ENCODE measurements around the gene GALNT2.

The GALNT2 gene

DNA sequence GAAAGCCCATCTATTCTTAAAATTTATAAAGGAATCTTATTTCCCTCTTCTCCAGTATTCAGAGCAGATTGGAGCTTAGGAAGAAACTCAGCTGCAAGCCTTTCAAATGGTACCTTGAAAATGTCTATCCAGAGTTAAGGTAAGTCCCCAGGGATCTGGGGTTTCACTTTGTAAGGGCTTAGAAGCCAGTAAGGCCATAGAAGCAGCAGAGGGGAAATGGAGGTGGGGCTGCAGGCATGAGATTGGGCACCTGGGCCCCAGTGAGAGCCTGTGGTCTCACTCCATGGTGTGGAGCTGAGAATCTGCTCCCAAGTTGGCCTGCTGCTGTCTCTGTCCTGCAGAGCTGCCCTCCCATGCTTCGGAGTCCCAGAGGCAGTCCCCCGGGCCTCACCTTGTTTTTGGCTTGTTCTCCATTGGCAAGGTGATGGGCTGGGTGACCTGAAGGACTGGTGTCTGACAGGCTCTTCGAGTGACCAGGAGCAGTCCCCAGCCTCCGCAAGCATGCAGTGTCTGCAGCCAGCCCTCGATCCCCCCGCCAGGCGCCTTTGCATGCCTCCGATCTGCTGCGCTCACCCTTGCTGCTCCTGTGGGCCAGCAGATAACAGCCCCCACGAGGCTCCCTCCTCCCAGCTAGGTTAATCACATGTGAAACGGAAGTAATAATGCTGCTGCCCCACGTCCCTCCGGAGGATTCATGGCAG is 196.0 kb downstream of the GALNT2 start:
- no peak overlapping the region for H3K4me2 ChIP-seq (ENCODE audit: low read length)
- no peak for TF ChIP-seq CTCF (IDR thresholded peaks at IDR 0.05)
- no peaks in the 10 kb centered on the region for H3K4me1 ChIP-seq
- H3K36me3 ChIP-seq (ENCODE audit: control insufficient read depth, insufficient read depth, low read length) = no peaks in the 10 kb centered on the region
- H3K27me3 ChIP-seq (ENCODE audit: control insufficient read depth, insufficient read depth, low read length) = no peaks in the 10 kb centered on the region
- no peak overlapping the region for H3K27ac ChIP-seq
- no peak overlapping the region for H3K9ac ChIP-seq
- no peak overlapping the region for H3K4me3 ChIP-seq (ENCODE audit: low read depth, low read length)
- no peak overlapping the region for H2AFZ ChIP-seq
- H3K9me3 ChIP-seq (ENCODE audit: control insufficient read depth, low read length) = no peaks in the 10 kb centered on the region
- no peaks in the 10 kb centered on the region for H3K79me2 ChIP-seq

GRCh38 chr1:230263568-230264195 is 196.6 kb downstream of the GALNT2 start:
- Histone ChIP-seq H3K4me3 (ENCODE audit: low read depth, low read length) (no peak overlapping the region), H3K9me3 (ENCODE audit: control insufficient read depth, low read length) (no peaks in the 10 kb centered on the region), H3K27me3 (ENCODE audit: control insufficient read depth, insufficient read depth, low read length) (no peaks in the 10 kb centered on the region), H3K27ac (no peak overlapping the region), H3K9ac (no peak overlapping the region), H2AFZ (no peak overlapping the region), H3K4me2 (ENCODE audit: low read length) (no peak overlapping the region), H3K4me1 (no peaks in the 10 kb centered on the region), H3K79me2 (no peaks in the 10 kb centered on the region), H3K36me3 (ENCODE audit: control insufficient read depth, insufficient read depth, low read length) (no peaks in the 10 kb centered on the region)
- no peak for TF ChIP-seq CTCF (IDR thresholded peaks at IDR 0.05)

- TF ChIP-seq CTCF (IDR thresholded peaks at IDR 0.05) = no peak
- Histone ChIP-seq H3K4me2 (ENCODE audit: low read length) (no peak overlapping the region), H3K27me3 (ENCODE audit: control insufficient read depth, insufficient read depth, low read length) (no peaks in the 10 kb centered on the region), H3K79me2 (no peaks in the 10 kb centered on the region), H2AFZ (no peak overlapping the region), H3K9ac (no peak overlapping the region), H3K36me3 (ENCODE audit: control insufficient read depth, insufficient read depth, low read length) (no peaks in the 10 kb centered on the region), H3K9me3 (ENCODE audit: control insufficient read depth, low read length) (no peaks in the 10 kb centered on the region), H3K4me3 (ENCODE audit: low read depth, low read length) (no peak overlapping the region), H3K27ac (no peak overlapping the region), H3K4me1 (no peaks in the 10 kb centered on the region)
Measured at GRCh38 chr1:230264342-230264741, 197.3 kb downstream of the GALNT2 start.

DNA sequence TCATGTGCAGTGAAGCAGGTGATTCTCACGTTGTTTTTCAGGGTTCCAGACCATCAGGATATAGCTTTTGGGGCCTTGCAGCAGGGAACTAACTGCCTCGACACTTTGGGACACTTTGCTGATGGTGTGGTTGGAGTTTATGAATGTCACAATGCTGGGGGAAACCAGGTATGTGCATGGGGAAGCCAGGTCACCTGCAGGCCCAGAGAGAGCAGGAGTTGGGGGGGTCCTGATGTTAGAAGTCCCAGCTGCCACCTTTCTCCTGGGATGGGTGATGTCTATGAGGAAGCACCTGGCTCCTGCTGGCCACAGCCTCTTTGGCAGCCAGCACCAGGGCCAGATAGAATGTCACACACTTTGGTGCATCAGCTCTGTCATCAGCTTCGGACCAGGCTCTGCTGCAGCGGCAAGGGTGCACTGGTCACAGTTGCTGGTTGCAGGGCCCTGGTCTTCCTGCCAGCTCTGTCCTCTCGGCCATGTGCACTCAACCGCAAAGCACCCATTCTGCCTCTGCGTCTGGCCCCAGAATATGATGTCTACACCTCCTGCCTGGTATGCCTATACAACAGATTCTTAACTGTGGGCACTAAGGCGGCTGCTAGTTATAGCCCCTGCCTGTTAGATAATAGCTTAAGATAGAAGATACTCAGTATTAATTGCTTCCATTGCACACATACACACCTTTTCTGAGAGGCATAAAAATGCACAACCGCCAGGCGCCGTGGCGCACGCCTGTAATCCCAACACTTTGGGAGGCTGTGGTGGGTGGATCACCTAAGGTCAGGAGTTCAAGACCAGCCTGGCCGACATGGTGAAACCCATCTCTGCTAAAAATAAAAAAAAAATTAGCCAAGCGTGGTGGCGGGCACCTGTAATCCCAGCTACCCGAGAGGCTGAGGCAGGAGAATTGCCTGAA is 198.4 kb downstream of the GALNT2 start:
- TF ChIP-seq CTCF (IDR thresholded peaks at IDR 0.05) = no peak
- Histone ChIP-seq H3K9ac (no peak overlapping the region), H3K27ac (no peak overlapping the region), H3K9me3 (ENCODE audit: control insufficient read depth, low read length) (no peaks in the 10 kb centered on the region), H3K79me2 (no peaks in the 10 kb centered on the region), H3K27me3 (ENCODE audit: control insufficient read depth, insufficient read depth, low read length) (no peaks in the 10 kb centered on the region), H2AFZ (no peak overlapping the region), H3K4me2 (ENCODE audit: low read length) (no peak overlapping the region), H3K36me3 (ENCODE audit: control insufficient read depth, insufficient read depth, low read length) (no peaks in the 10 kb centered on the region), H3K4me3 (ENCODE audit: low read depth, low read length) (no peak overlapping the region), H3K4me1 (no peaks in the 10 kb centered on the region)

Measured in parathyroid adenoma (tissue), 2 donors.